ENCODE data around the gene AVP.
"Not testable (repeated sequence)": the region's sequence is repeated elsewhere in the genome, so short reads cannot be mapped to it uniquely, and the experiment has no call there.

Gene AVP

GRCh38 chr20:3067139-3068014, 17.1 kb downstream of the AVP start:
- no peak for TF ChIP-seq CTCF (IDR thresholded peaks at IDR 0.05; ENCODE audit: low read depth, low read length)
- in situ Hi-C loops (cut with HindIII; ENCODE audit: low sequenced_read_pairs), result no loop called here
- H3K4me3 ChIP-seq (ENCODE audit: low read depth, low read length), result no peak overlapping the region
- DNase-seq (ENCODE audit: low read depth, low spot score), result no peak

- H3K4me3 ChIP-seq (ENCODE audit: low read depth, low read length); in situ Hi-C loops (cut with HindIII; ENCODE audit: low sequenced_read_pairs); DNase-seq (ENCODE audit: low read depth, low spot score): not testable (repeated sequence)
Measured at GRCh38 chr20:3064119-3064518, 20.4 kb downstream of the AVP start.

- in situ Hi-C loops (cut with HindIII; ENCODE audit: low sequenced_read_pairs), result no loop called here
- TF ChIP-seq CTCF (IDR thresholded peaks at IDR 0.05; ENCODE audit: low read depth, low read length), result no peak
- H3K4me3 ChIP-seq (ENCODE audit: low read depth, low read length), result no peak overlapping the region
- DNase-seq (ENCODE audit: low read depth, low spot score), result no peak
Measured at GRCh38 chr20:3059489-3059888, 25.0 kb downstream of the AVP start.

- H3K4me3 ChIP-seq (ENCODE audit: low read depth, low read length), result no peak overlapping the region
- in situ Hi-C loops (cut with HindIII; ENCODE audit: low sequenced_read_pairs), result no loop called here
- no peak for TF ChIP-seq CTCF (IDR thresholded peaks at IDR 0.05; ENCODE audit: low read depth, low read length)
- no peak for DNase-seq (ENCODE audit: low read depth, low spot score)
Measured at GRCh38 chr20:3051385-3052019, 33.0 kb downstream of the AVP start.

- TF ChIP-seq CTCF (IDR thresholded peaks at IDR 0.05; ENCODE audit: low read depth, low read length), result no peak
- no peak overlapping the region for H3K4me3 ChIP-seq (ENCODE audit: low read depth, low read length)
- DNase-seq (ENCODE audit: low read depth, low spot score), result no peak
- in situ Hi-C loops (cut with HindIII; ENCODE audit: low sequenced_read_pairs), result no loop called here
Measured at GRCh38 chr20:3047486-3048419, 36.8 kb downstream of the AVP start.

GRCh38 chr20:3046677-3047462, 37.7 kb downstream of the AVP start:
- DNase-seq (ENCODE audit: low read depth, low spot score), result peak; percentile 19
- TF ChIP-seq CTCF (IDR thresholded peaks at IDR 0.05; ENCODE audit: low read depth, low read length), result no peak
- H3K4me3 ChIP-seq (ENCODE audit: low read depth, low read length), result peak overlapping the region; percentile 68
- in situ Hi-C loops (cut with HindIII; ENCODE audit: low sequenced_read_pairs), result no loop called here

Data from astrocyte of the spinal cord (primary cell).